H1 (cell line): ENCODE data around the gene SNAPC1. TPM values are rescaled to one million over a fixed set of nuclear protein-coding genes. Genes with fewer than 3 reads are reported as not detected.

Experiments
- CTCF ChIA-PET: fragments of 300-600 bp; sonication (Branson Sonifier 250); formaldehyde crosslinking; loops from one replicate; lab custom pipeline; 2021; ENCODE audit not compliant: partially characterized antibody; lab: Charles Lee
- POLR2A ChIA-PET: fragments of 300-600 bp; sonication (Branson Sonifier 250); formaldehyde crosslinking; loops from one replicate; lab custom pipeline; 2021; ENCODE audit warnings: inconsistent platforms; ENCODE audit not compliant: partially characterized antibody; lab: Charles Lee
- DNase-seq, 2 experiments: peaks; one replicate each; pipeline versions ENCODE4 v3.0.0 to v3.0.0-alpha.2; 2010 to 2022; ENCODE audit warnings: low spot score in 2 of 2, low read depth in 1 of 2, mixed read lengths in 1 of 2
- FAIRE-seq: peaks from 2 replicates; lab custom pipeline; 2011; peaks lifted over from hg19 to GRCh38; lab: Jason Lieb, UNC
- H2AFZ ChIP-seq: 2 replicates; pipeline ENCODE4 v1.8.1; 2012; ENCODE audit warnings: low read length, inconsistent platforms
- H2AK5ac ChIP-seq: 2 replicates; pipeline ENCODE4 v1.6.1; 2013; ENCODE audit warnings: low read depth, low read length
- H2BK120ac ChIP-seq: replicated peaks from 2 replicates; pipeline ENCODE3; 2013; ENCODE audit warnings: low read depth, low read length, inconsistent platforms
- H2BK12ac ChIP-seq: 2 replicates; pipeline ENCODE4 v1.6.1; 2013; ENCODE audit warnings: low read depth, low read length
- H2BK15ac ChIP-seq: 2 replicates; pipeline ENCODE4 v1.6.1; 2013; ENCODE audit warnings: low read length
- H2BK20ac ChIP-seq: 2 replicates; pipeline ENCODE4 v1.6.1; 2013; ENCODE audit warnings: low read length
- H2BK5ac ChIP-seq: 2 replicates; pipeline ENCODE4 v1.6.1; 2013; ENCODE audit warnings: low read depth, low read length
- H3K14ac ChIP-seq: 2 replicates; pipeline ENCODE4 v1.6.1; 2013; ENCODE audit warnings: inconsistent platforms; ENCODE audit not compliant: insufficient read length
- H3K18ac ChIP-seq: 2 replicates; pipeline ENCODE4 v1.6.1; 2013; ENCODE audit warnings: low read length; ENCODE audit errors: extremely low read depth
- H3K23ac ChIP-seq: 2 replicates; pipeline ENCODE4 v1.6.1; 2013; ENCODE audit warnings: inconsistent platforms; ENCODE audit not compliant: insufficient read length
- H3K23me2 ChIP-seq: 2 replicates; pipeline ENCODE4 v1.6.1; 2013; ENCODE audit warnings: low read depth, low read length
- H3K27ac ChIP-seq: 2 replicates; pipeline ENCODE4 v1.6.1; 2011; ENCODE audit warnings: low read depth, low read length, inconsistent platforms
- H3K27me3 ChIP-seq, 4 experiments: replicated peaks in 1 of 4; 1 replicate in 1 of 4; 2 replicates in 3 of 4; pipeline versions ENCODE4 v1.6.1 to v1.8.1; 2011 to 2013; ENCODE audit warnings: low read length in 3 of 4, mild to moderate bottlenecking in 3 of 4, inconsistent platforms in 2 of 4, mixed read lengths in 2 of 4, moderate library complexity in 1 of 4; ENCODE audit not compliant: control insufficient read depth in 3 of 4, insufficient read depth in 3 of 4; ENCODE audit errors: extremely low read depth in 1 of 4
- H3K36me3 ChIP-seq, 4 experiments: 2 replicates each; pipeline versions ENCODE4 v1.6.1 to v1.8.1; 2011 to 2013; ENCODE audit warnings: mild to moderate bottlenecking in 4 of 4, low read length in 3 of 4, moderate library complexity in 2 of 4, control low read depth in 1 of 4, inconsistent platforms in 1 of 4; ENCODE audit not compliant: insufficient read depth in 4 of 4, control insufficient read depth in 2 of 4
- H3K4ac ChIP-seq: replicated peaks from 2 replicates; pipeline ENCODE3; 2013; ENCODE audit warnings: low read length, low read depth, mixed read lengths, inconsistent platforms; ENCODE audit not compliant: insufficient read length
- H3K4me1 ChIP-seq, 4 experiments: replicated peaks in 1 of 4; 1 replicate in 1 of 4; 2 replicates in 3 of 4; pipeline versions ENCODE4 v1.6.1 to v1.8.1; 2011 to 2013; ENCODE audit warnings: low read length in 3 of 4, inconsistent platforms in 2 of 4, mixed read lengths in 1 of 4; ENCODE audit not compliant: insufficient read depth in 4 of 4, control insufficient read depth in 3 of 4
- H3K4me2 ChIP-seq, 2 experiments: 2 replicates each; pipeline versions ENCODE4 v1.6.1 to v1.8.1; 2011 to 2013; ENCODE audit warnings: low read depth in 2 of 2, low read length in 2 of 2, control low read depth in 1 of 2, inconsistent platforms in 1 of 2, mild to moderate bottlenecking in 1 of 2; ENCODE audit not compliant: insufficient read depth in 1 of 2
- H3K4me3 ChIP-seq, 4 experiments: fragments of 200-600, 300-600 bp in 1 of 4; sonication (generic), shearing (Covaris generic), sonication (Bioruptor Twin) in 1 of 4; 2 replicates each; pipeline versions ENCODE4 v1.5.1 to v1.8.1; 2011 to 2016; ENCODE audit warnings: low read length in 4 of 4, low read depth in 3 of 4, control low read depth in 2 of 4, inconsistent platforms in 2 of 4, mild to moderate bottlenecking in 2 of 4, mixed read lengths in 1 of 4, moderate library complexity in 1 of 4; ENCODE audit not compliant: insufficient read depth in 2 of 4; ENCODE audit errors: extremely low read depth in 1 of 4
- H3K56ac ChIP-seq: replicated peaks from 2 replicates; pipeline ENCODE3; 2013; ENCODE audit warnings: low read depth, mild to moderate bottlenecking, mixed read lengths, low read length, inconsistent platforms; ENCODE audit not compliant: insufficient read length
- H3K79me1 ChIP-seq: 2 replicates; pipeline ENCODE4 v1.6.1; 2013; ENCODE audit warnings: low read depth, low read length, control low read depth
- H3K79me2 ChIP-seq, 2 experiments: 2 replicates each; pipeline versions ENCODE4 v1.6.1 to v1.8.1; 2012 to 2013; ENCODE audit warnings: low read length in 2 of 2, mild to moderate bottlenecking in 2 of 2, inconsistent platforms in 1 of 2; ENCODE audit not compliant: insufficient read depth in 2 of 2, control insufficient read depth in 1 of 2
- H3K9ac ChIP-seq, 4 experiments: replicated peaks in 1 of 4; 1 replicate in 1 of 4; 2 replicates in 3 of 4; pipeline versions ENCODE4 v1.6.1 to v1.8.1; 2011 to 2013; ENCODE audit warnings: low read depth in 3 of 4, low read length in 3 of 4, control low read depth in 2 of 4, mild to moderate bottlenecking in 2 of 4, moderate library complexity in 2 of 4, inconsistent platforms in 1 of 4; ENCODE audit errors: extremely low read depth in 1 of 4
- H3K9me3 ChIP-seq, 2 experiments: 2 replicates each; pipeline versions ENCODE4 v1.6.1 to v1.8.1; 2012 to 2013; ENCODE audit warnings: mild to moderate bottlenecking in 2 of 2, moderate library complexity in 2 of 2, control low read depth in 1 of 2, inconsistent platforms in 1 of 2, low read depth in 1 of 2, low read length in 1 of 2, mixed read lengths in 1 of 2; ENCODE audit not compliant: insufficient read depth in 2 of 2
- H4K20me1 ChIP-seq, 2 experiments: replicated peaks in 1 of 2; 2 replicates each; pipeline versions ENCODE3 to v1.8.1; 2011 to 2013; ENCODE audit warnings: inconsistent platforms in 2 of 2, low read length in 2 of 2, mild to moderate bottlenecking in 1 of 2; ENCODE audit not compliant: insufficient read depth in 2 of 2, control insufficient read depth in 1 of 2
- H4K5ac ChIP-seq: 2 replicates; pipeline ENCODE4 v1.6.1; 2013; ENCODE audit warnings: low read length, low read depth, mixed read lengths, inconsistent platforms; ENCODE audit not compliant: insufficient read length
- H4K8ac ChIP-seq: 2 replicates; pipeline ENCODE4 v1.8.0; 2013; ENCODE audit warnings: mild to moderate bottlenecking, moderate library complexity, low read length, inconsistent platforms; ENCODE audit not compliant: insufficient read depth; ENCODE audit errors: extremely low read depth
- H4K91ac ChIP-seq: replicated peaks from 2 replicates; pipeline ENCODE3; 2013; ENCODE audit warnings: low read length, mixed read lengths, inconsistent platforms; ENCODE audit not compliant: insufficient read length
- ASH2L ChIP-seq: fragments of 200-600, 300-600 bp; sonication (generic); IDR thresholded peaks from one replicate; pipeline ENCODE4 v1.7.1; 2017; ENCODE audit warnings: low read length
- CBX5 ChIP-seq: fragments of 300-800, 300-1000 bp; sonication (generic); IDR thresholded peaks from 2 replicates; pipeline ENCODE4 v1.7.1; 2016; ENCODE audit warnings: antibody characterized with exemption, low read length, low read depth
- CREB1 ChIP-seq: IDR thresholded peaks from 2 replicates; pipeline ENCODE4 v1.6.1; 2012; ENCODE audit warnings: inconsistent platforms
- GABPA ChIP-seq: IDR thresholded peaks from 2 replicates; pipeline ENCODE4 v1.6.1; 2011; ENCODE audit warnings: mild to moderate bottlenecking, low read length, moderate library complexity, borderline replicate concordance; ENCODE audit not compliant: insufficient read depth
- KDM4A ChIP-seq: IDR thresholded peaks from one replicate; pipeline ENCODE4 v1.7.1; 2012; ENCODE audit warnings: low read depth, mild to moderate bottlenecking, moderate library complexity, low read length, inconsistent platforms; ENCODE audit not compliant: severe bottlenecking
- MAX ChIP-seq: IDR thresholded peaks from 2 replicates; pipeline ENCODE4 v1.6.1; 2012; ENCODE audit warnings: inconsistent platforms
- PHF8 ChIP-seq: fragments of 200-600 bp; sonication (generic); conservative IDR thresholded peaks from 2 replicates; pipeline ENCODE4 v1.7.1; 2012; ENCODE audit warnings: low read depth, mild to moderate bottlenecking, inconsistent platforms, low read length, moderate library complexity
- POLR2AphosphoS5 ChIP-seq: IDR thresholded peaks from 2 replicates; pipeline ENCODE4 v1.6.1; 2011; ENCODE audit warnings: low read depth, low read length
- SUZ12 ChIP-seq: fragments of 200-600 bp; sonication (generic); IDR thresholded peaks from 2 replicates; pipeline ENCODE4 v1.6.1; 2012; ENCODE audit warnings: mild to moderate bottlenecking, inconsistent platforms, low read length, moderate library complexity, mixed read lengths
- TCF12 ChIP-seq: IDR thresholded peaks from 2 replicates; pipeline ENCODE4 v1.6.1; 2011; ENCODE audit warnings: low read depth, mild to moderate bottlenecking, low read length
- YY1 ChIP-seq: IDR thresholded peaks from 2 replicates; pipeline ENCODE4 v1.6.1; 2011; ENCODE audit warnings: low read depth, mild to moderate bottlenecking, low read length
- ZNF274 ChIP-seq: IDR thresholded peaks from 2 replicates; pipeline ENCODE4 v1.7.0; 2012; ENCODE audit warnings: low read length, borderline replicate concordance; ENCODE audit errors: extremely low read depth
- WGBS, 2 experiments: shearing (Covaris generic) in 1 of 2; methylation state at CpG; one replicate each; pipeline versions ENCODE4 v1.1.6 to v1.1.7; 2013 to 2015; ENCODE audit warnings: low lambda C conversion rate in 2 of 2, mixed read lengths in 2 of 2, inconsistent platforms in 1 of 2, low coverage in 1 of 2, missing lambda C conversion rate in 1 of 2; ENCODE audit not compliant: insufficient replicate concordance in 2 of 2, insufficient coverage in 1 of 2, insufficient read length in 1 of 2; ENCODE audit errors: extremely low coverage in 1 of 2, missing lambda C conversion rate in 1 of 2; 5-methylcytosine and 5-hydroxymethylcytosine counted together
- polyA plus RNA-seq, 7 experiments: library from polyadenylated mRNA; depleted of rRNA in 3 of 7; stranded (reverse) in 5 of 7; unstranded in 2 of 7; fragments of >200 nt in 5 of 7; fragments of 200-250 nt in 2 of 7; gene quantifications; 1 replicate in 5 of 7; 2 replicates in 1 of 7; 4 replicates in 1 of 7; pipeline versions ENCODE4 v1.2.1 to v1.2.3, GENCODE V29; 2011 to 2013; ENCODE audit warnings: missing spikeins in 2 of 7, mixed read lengths in 2 of 7
- total RNA-seq: library from RNA; stranded (reverse); fragmentation: NEBNext Ultra II Directional; extraction: Animal tissue kit (Norgen Biotek cat#: 25700); gene quantifications from 2 replicates; pipeline ENCODE4 v1.2.1, GENCODE V29; 2021

SNAPC1 gene
- total and polyA plus RNA-seq, 2 of the 8 experiments (the other 6 are each of a cell fraction or from before 2014, with no cell fraction given): 5.8 to 11.1 TPM

GRCh38 chr14:61719344-61720293 is 42.6 kb upstream of the SNAPC1 start:
- Histone ChIP-seq H3K36me3 (peaks cover 0 to 42% (median 16%) of the 10 kb centered on the region in 4 experiments; a peak in 6 of 8 replicates), H3K9ac (no peak overlapping the region), H3K9me3 (no peaks in the 10 kb centered on the region), H3K27me3 (no peaks in the 10 kb centered on the region), H3K4me1 (peaks cover 2 to 9% (median 4%) of the 10 kb centered on the region in 4 experiments; a peak in 5 of 7 replicates), H2BK15ac (no peak overlapping the region), H2BK20ac (no peak overlapping the region), H3K18ac (no peak overlapping the region), H2BK120ac (no peak overlapping the region), H4K20me1 (peaks cover 21 to 27% of the 10 kb centered on the region in 2 experiments), H4K91ac (no peak overlapping the region), H3K27ac (no peak overlapping the region), H2AK5ac (no peak overlapping the region), H2BK5ac (no peak overlapping the region), H3K23me2 (no peaks in the 10 kb centered on the region; the same call in 1 of the 2 replicates), H3K79me1 (no peaks in the 10 kb centered on the region), H4K5ac (no peak overlapping the region), H3K4ac (no peak overlapping the region), H3K79me2 (peaks cover 20 to 98% of the 10 kb centered on the region in 2 experiments), H3K23ac (no peak overlapping the region), H3K4me3 (no peak overlapping the region), H3K4me2 (peak overlapping the region in 1 of 2 experiments; percentile 24; a peak in 1 of 4 replicates), H2AFZ (no peak overlapping the region), H3K56ac (no peak overlapping the region), H2BK12ac (no peak overlapping the region), H4K8ac (no peak overlapping the region), H3K14ac (no peak overlapping the region)
- DNase-seq (no peak), FAIRE-seq (no peak)
- ChIA-PET CTCF (interaction anchor here (0.9 to 3.6 kb wide), 7 partner anchors 10 to 259 kb away, joined by 3 to 14 read pairs (median 4); no protein-coding TSS in a partner anchor), POLR2A (interaction anchor here (1.1 to 1.9 kb wide), 3 partner anchors 10 to 218 kb away, joined by 3 to 8 read pairs (median 3); no protein-coding TSS in a partner anchor)
- WGBS, 2 experiments: 72% methylated on average over 5 of the region's 5 CpGs; no CpG with 5 or more reads in 1 of the 2 experiments
- no peak for TF ChIP-seq SUZ12
- no peak for TF ChIP-seq ASH2L
- no peak for TF ChIP-seq MAX
- no peak for TF ChIP-seq PHF8
- no peak for TF ChIP-seq KDM4A
- no peak for TF ChIP-seq YY1
- TF ChIP-seq CBX5: no peak
- no peak for TF ChIP-seq POLR2AphosphoS5
- TF ChIP-seq GABPA: no peak
- no peak for TF ChIP-seq ZNF274
- TF ChIP-seq TCF12: no peak
- TF ChIP-seq CREB1: no peak
